GM12878 (cell line): ENCODE data around the gene MCC. TPM values are rescaled to one million over a fixed set of nuclear protein-coding genes. Genes with fewer than 3 reads are reported as not detected.

Source experiments
- ATAC-seq: fragments of 200-7000 bp; cut with Tn5 transposase; 3 replicates; pipeline ENCODE4 v1.9.1; 2020; ENCODE audit warnings: mild to moderate bottlenecking, moderate library complexity
- BruUV-seq: library from RNA; stranded (reverse); fragments of 400-500 nt; replicated peaks from 2 replicates; lab custom pipeline; 2021; lab: Mats Ljungman, UMichigan
- CTCF ChIA-PET: fragments of 300-600 bp; sonication (Branson Sonifier 250); formaldehyde crosslinking; extraction: SDS; loops from one replicate; lab custom pipeline; 2021; ENCODE audit warnings: inconsistent platforms; lab: Yijun Ruan, JAX
- POLR2A ChIA-PET: fragments of 350-600 bp; formaldehyde crosslinking; extraction: SDS; loops from one replicate; lab custom pipeline; 2021; ENCODE audit warnings: inconsistent platforms; lab: Charles Lee
- RAD21 ChIA-PET: fragments of 300-600 bp; sonication (Branson Sonifier 250); formaldehyde crosslinking; loops from one replicate; lab custom pipeline; 2023; ENCODE audit warnings: antibody characterized with exemption; ENCODE audit not compliant: unreplicated experiment; lab: Charles Lee
- SMC1A ChIA-PET: fragments of 300-600 bp; sonication (Branson Sonifier 250); formaldehyde crosslinking; loops from one replicate; lab custom pipeline; 2023; ENCODE audit not compliant: unreplicated experiment, uncharacterized antibody; lab: Charles Lee
- DNase-seq: peaks from one replicate; pipeline ENCODE4 v3.0.0-alpha.2; 2011; ENCODE audit warnings: low read depth, low spot score
- FAIRE-seq: peaks from 3 replicates; lab custom pipeline; 2011; peaks lifted over from hg19 to GRCh38; lab: Jason Lieb, UNC
- H2AFZ ChIP-seq: 2 replicates; pipeline ENCODE4 v1.6.0; 2011; ENCODE audit warnings: low read depth, low read length, control low read depth; ENCODE audit not compliant: control insufficient read depth
- H3K27ac ChIP-seq: 2 replicates; pipeline ENCODE4 v1.5.1; 2011; ENCODE audit warnings: control low read depth; ENCODE audit not compliant: control insufficient read depth, insufficient read depth
- H3K27me3 ChIP-seq, 2 experiments: replicated peaks in 1 of 2; 2 replicates each; pipeline versions ENCODE4 v1.6.0 to v1.6.1; 2011; ENCODE audit warnings: low read length in 1 of 2; ENCODE audit not compliant: control insufficient read depth in 2 of 2, insufficient read depth in 2 of 2
- H3K36me3 ChIP-seq, 2 experiments: 2 replicates each; pipeline ENCODE4 v1.5.1; 2011; ENCODE audit warnings: low read length in 1 of 2; ENCODE audit not compliant: control insufficient read depth in 2 of 2, insufficient read depth in 2 of 2
- H3K4me1 ChIP-seq: 2 replicates; pipeline ENCODE4 v1.6.1; 2011; ENCODE audit warnings: mild to moderate bottlenecking, low read length, moderate library complexity, mixed read lengths; ENCODE audit not compliant: control insufficient read depth, insufficient read depth
- H3K4me2 ChIP-seq: 2 replicates; pipeline ENCODE4 v1.6.0; 2011; ENCODE audit warnings: control low read depth; ENCODE audit not compliant: control insufficient read depth, insufficient read depth
- H3K4me3 ChIP-seq: fragments of 200-600 bp; sonication (generic); 2 replicates; pipeline ENCODE4 v1.5.1; 2016
- H3K79me2 ChIP-seq: 2 replicates; pipeline ENCODE4 v1.6.0; 2011; ENCODE audit warnings: low read length; ENCODE audit not compliant: control insufficient read depth, insufficient read depth
- H3K9ac ChIP-seq: 2 replicates; pipeline ENCODE4 v1.8.0; 2011; ENCODE audit warnings: low read length, control low read depth, mixed read lengths; ENCODE audit not compliant: control insufficient read depth, insufficient read depth
- H3K9me3 ChIP-seq: replicated peaks from 3 replicates; pipeline ENCODE4 v1.5.1; 2011; ENCODE audit warnings: mild to moderate bottlenecking, low read length; ENCODE audit not compliant: control insufficient read depth, insufficient read depth
- H4K20me1 ChIP-seq: 2 replicates; pipeline ENCODE4 v1.6.0; 2011; ENCODE audit not compliant: control insufficient read depth, insufficient read depth
- BHLHE40 ChIP-seq, 2 experiments: fragments of 450-650 bp in 1 of 2; IDR thresholded peaks; 2 replicates each; pipeline ENCODE4 v1.6.1; 2011 to 2017; ENCODE audit warnings: low read depth in 2 of 2, borderline replicate concordance in 1 of 2, improper control_type of control experiment in 1 of 2, low read length in 1 of 2, mild to moderate bottlenecking in 1 of 2
- CHD4 ChIP-seq: fragments of 200-600 bp; sonication (generic); IDR thresholded peaks from 2 replicates; pipeline ENCODE4 v1.6.1; 2016; ENCODE audit warnings: mild to moderate bottlenecking
- FOXM1 ChIP-seq: IDR thresholded peaks from 2 replicates; pipeline ENCODE4 v1.6.1; 2012; ENCODE audit warnings: low read depth, mild to moderate bottlenecking, inconsistent platforms, low read length, moderate library complexity
- HDGF ChIP-seq: fragments of 450-650 bp; IDR thresholded peaks from 2 replicates; pipeline ENCODE4 v1.6.1; 2016; ENCODE audit warnings: antibody characterized with exemption
- MEF2B ChIP-seq: fragments of 450-650 bp; IDR thresholded peaks from 2 replicates; pipeline ENCODE4 v1.6.1; 2018; ENCODE audit warnings: mild to moderate bottlenecking, moderate library complexity; ENCODE audit not compliant: partially characterized antibody, poor library complexity, severe bottlenecking
- PAX8 ChIP-seq: fragments of 450-650 bp; IDR thresholded peaks from 2 replicates; pipeline ENCODE4 v1.6.1; 2017; ENCODE audit warnings: mild to moderate bottlenecking, moderate library complexity
- SMARCA5 ChIP-seq: fragments of 450-650 bp; IDR thresholded peaks from 2 replicates; pipeline ENCODE4 v1.6.1; 2017; ENCODE audit warnings: mild to moderate bottlenecking
- ZNF592 ChIP-seq: fragments of 450-650 bp; IDR thresholded peaks from 2 replicates; pipeline ENCODE4 v1.6.1; 2017; ENCODE audit warnings: mild to moderate bottlenecking, moderate library complexity
- in situ Hi-C: fragments of 300-500 bp; cut with MboI; formaldehyde crosslinking; loops from 9 replicates; pipeline ENCODE4 v1.14.3; 2018; ENCODE audit warnings: mixed read lengths
- intact Hi-C: fragments of 100-400 bp; cut with micrococcal nuclease; formaldehyde crosslinking; loops from one replicate; pipeline ENCODE4 v1.14.2; 2022; ENCODE audit not compliant: unreplicated experiment
- polyA plus RNA-seq, 11 experiments: library from polyadenylated mRNA; depleted of rRNA in 4 of 11; unstranded in 6 of 11; stranded (reverse) in 5 of 11; fragments of >200 nt; fragmentation: Nextera tagmentation in 4 of 11; fragmentation: Illumina TruSeq in 1 of 11; extraction: Ambion mirVana in 4 of 11; extraction: Trizol in 1 of 11; gene quantifications; 1 replicate in 1 of 11; 2 replicates in 10 of 11; pipeline versions ENCODE4 v1.2.1 to v1.2.3, GENCODE V29; 2011 to 2016; ENCODE audit warnings: inconsistent platforms in 2 of 11, missing spikeins in 2 of 11, low read depth in 1 of 11
- total RNA-seq, 4 experiments: library from RNA; depleted of rRNA in 3 of 4; stranded (reverse); fragments of >200 nt in 3 of 4; fragmentation: Illumina TruSeq in 1 of 4; extraction: Trizol in 1 of 4; gene quantifications; 2 replicates each; pipeline versions ENCODE4 v1.2.1 to v1.2.3, GENCODE V29; 2013 to 2021

MCC gene
- total and polyA plus RNA-seq, 10 of the 15 experiments (the other 5 are each of a cell fraction or from before 2014, with no cell fraction given) = 0.03 to 0.86 (median 0.16) TPM

GRCh38 chr5:113508756-113509155, 20.5 kb upstream of the MCC start:
- Histone ChIP-seq H3K4me3 (no peak overlapping the region), H3K4me2 (no peak overlapping the region), H3K27me3 (no peaks in the 10 kb centered on the region), H3K9me3 (no peaks in the 10 kb centered on the region), H3K4me1 (no peaks in the 10 kb centered on the region; the same call in 1 of the 2 replicates), H3K36me3 (no peaks in the 10 kb centered on the region), H3K27ac (no peak overlapping the region), H3K9ac (no peak overlapping the region), H3K79me2 (peaks cover 6% of the 10 kb centered on the region), H4K20me1 (no peaks in the 10 kb centered on the region), H2AFZ (no peak overlapping the region)
- BruUV-seq = no TSS peak
- SMC1A ChIA-PET = no interaction called here
- intact Hi-C loops (loop anchor here (10.0 kb wide), 1 partner anchor 464 kb away; no protein-coding TSS in a partner anchor), in situ Hi-C loops (no loop called here)
- CTCF ChIA-PET = interaction anchor here (2.6 kb wide), 1 partner anchor 513 kb away, joined by 34 read pairs; no protein-coding TSS in a partner anchor
- no peak for FAIRE-seq
- no peak for TF ChIP-seq BHLHE40 (IDR thresholded peaks at IDR 0.05; ENCODE audit: borderline replicate concordance in 1 of 2, low read depth in 2 of 2, low read length in 1 of 2)
- no peak for TF ChIP-seq SMARCA5
- TF ChIP-seq HDGF = no peak
- no peak for TF ChIP-seq FOXM1
- TF ChIP-seq CHD4 = no peak
- no peak for TF ChIP-seq MEF2B
- TF ChIP-seq ZNF592 = no peak
- no peak for TF ChIP-seq PAX8
- RAD21 ChIA-PET = no interaction called here
- POLR2A ChIA-PET = no interaction called here
- DNase-seq = no peak
- ATAC-seq = no peak
